PC-3 (cell line): Measurements from ENCODE around the gene PHPT1. TPM values are rescaled to one million over a fixed set of nuclear protein-coding genes. Genes with fewer than 3 reads are reported as not detected.

Experiments used
- ATAC-seq: fragments of 200-7000 bp; cut with Tn5 transposase; 2 replicates; pipeline ENCODE4 v1.9.1; 2020; ENCODE audit warnings: mild to moderate bottlenecking, moderate library complexity
- BruUV-seq: library from RNA; stranded (reverse); fragments of 400-500 nt; replicated peaks from 2 replicates; lab custom pipeline; 2021; lab: Mats Ljungman, UMichigan
- CTCF ChIA-PET: fragments of 300-600 bp; sonication (Branson Sonifier 250); formaldehyde crosslinking; loops from one replicate; lab custom pipeline; 2022; ENCODE audit warnings: antibody characterized with exemption; lab: Charles Lee
- POLR2A ChIA-PET: fragments of 300-600 bp; sonication (Branson Sonifier 250); formaldehyde crosslinking; loops from one replicate; lab custom pipeline; 2022; ENCODE audit warnings: antibody characterized with exemption; ENCODE audit not compliant: unreplicated experiment; lab: Charles Lee
- DNase-seq: peaks from one replicate; pipeline ENCODE4 v3.0.0-alpha.2; 2015
- H2AFZ ChIP-seq: fragments of 300-600 bp; sonication (generic); 2 replicates; pipeline ENCODE4 v1.6.0; 2016; ENCODE audit warnings: antibody characterized with exemption, low read length
- H3F3A ChIP-seq: fragments of 300-600 bp; sonication (generic); one replicate; pipeline ENCODE4 v1.6.0; 2017; ENCODE audit warnings: antibody characterized with exemption, low read length, control low read depth, mild to moderate bottlenecking; ENCODE audit not compliant: unreplicated experiment
- H3K27ac ChIP-seq: fragments of 300-600 bp; sonication (generic); 2 replicates; pipeline ENCODE4 v1.5.1; 2016; ENCODE audit warnings: mild to moderate bottlenecking, low read length
- H3K27me3 ChIP-seq: fragments of 300-600 bp; sonication (generic); 2 replicates; pipeline ENCODE4 v1.6.1; 2016; ENCODE audit warnings: low read length, mixed read lengths
- H3K36me3 ChIP-seq: fragments of 300-600 bp; sonication (generic); 2 replicates; pipeline ENCODE4 v1.6.1; 2016; ENCODE audit warnings: low read depth, mixed run types, low read length, mixed read lengths
- H3K4me1 ChIP-seq: fragments of 300-600 bp; sonication (generic); 2 replicates; pipeline ENCODE4 v1.5.1; 2016; ENCODE audit warnings: low read length; ENCODE audit not compliant: insufficient read depth
- H3K4me2 ChIP-seq: fragments of 300-600 bp; sonication (generic); 2 replicates; pipeline ENCODE4 v1.6.0; 2016; ENCODE audit warnings: low read length
- H3K4me3 ChIP-seq: fragments of 300-600 bp; sonication (generic); 2 replicates; pipeline ENCODE4 v1.5.1; 2016; ENCODE audit warnings: mild to moderate bottlenecking, low read length, mixed read lengths
- H3K79me2 ChIP-seq: fragments of 300-600 bp; sonication (generic); 2 replicates; pipeline ENCODE4 v1.6.1; 2017; ENCODE audit warnings: low read length, mixed read lengths
- H3K9ac ChIP-seq: fragments of 300-600 bp; sonication (generic); 2 replicates; pipeline ENCODE4 v1.6.0; 2016; ENCODE audit warnings: mild to moderate bottlenecking, low read length
- H3K9me2 ChIP-seq: fragments of 300-600 bp; sonication (generic); replicated peaks from 2 replicates; pipeline ENCODE4 v1.6.1; 2016; ENCODE audit warnings: mixed run types, low read length, mixed read lengths
- H3K9me3 ChIP-seq: fragments of 300-600 bp; sonication (generic); 2 replicates; pipeline ENCODE4 v1.6.1; 2016; ENCODE audit warnings: low read length, mixed read lengths
- H4K20me1 ChIP-seq: fragments of 300-600 bp; sonication (generic); 2 replicates; pipeline ENCODE4 v1.6.1; 2016; ENCODE audit warnings: low read length, mixed read lengths
- EZH2 ChIP-seq: fragments of 300-600 bp; sonication (generic); IDR thresholded peaks from one replicate; pipeline ENCODE4 v1.6.1; 2017; ENCODE audit warnings: antibody characterized with exemption, mild to moderate bottlenecking, low read length; ENCODE audit not compliant: unreplicated experiment
- EZH2phosphoT487 ChIP-seq: fragments of 300-600 bp; sonication (generic); IDR thresholded peaks from 2 replicates; pipeline ENCODE4 v1.6.1; 2018; ENCODE audit warnings: mild to moderate bottlenecking, antibody characterized with exemption, low read length, borderline replicate concordance
- intact Hi-C: fragments of 100-400 bp; cut with micrococcal nuclease; formaldehyde crosslinking; loops from 2 replicates; pipeline ENCODE4 v1.9.0; 2023
- total RNA-seq: library from RNA; depleted of rRNA; stranded (reverse); fragments of >200 nt; gene quantifications from 2 replicates; pipeline ENCODE4 v1.2.3, GENCODE V29; 2014
- TF ChIP-seq, protein P1 (sequence below): fragments of 300-600 bp; sonication (generic); conservative IDR thresholded peaks from 2 replicates; pipeline ENCODE4 v1.5.1; 2017; ENCODE audit warnings: antibody characterized with exemption, low read depth, mild to moderate bottlenecking, low read length

The PHPT1 gene
- total RNA-seq, 1 experiment from 2014 or later: 111 TPM

DNA sequence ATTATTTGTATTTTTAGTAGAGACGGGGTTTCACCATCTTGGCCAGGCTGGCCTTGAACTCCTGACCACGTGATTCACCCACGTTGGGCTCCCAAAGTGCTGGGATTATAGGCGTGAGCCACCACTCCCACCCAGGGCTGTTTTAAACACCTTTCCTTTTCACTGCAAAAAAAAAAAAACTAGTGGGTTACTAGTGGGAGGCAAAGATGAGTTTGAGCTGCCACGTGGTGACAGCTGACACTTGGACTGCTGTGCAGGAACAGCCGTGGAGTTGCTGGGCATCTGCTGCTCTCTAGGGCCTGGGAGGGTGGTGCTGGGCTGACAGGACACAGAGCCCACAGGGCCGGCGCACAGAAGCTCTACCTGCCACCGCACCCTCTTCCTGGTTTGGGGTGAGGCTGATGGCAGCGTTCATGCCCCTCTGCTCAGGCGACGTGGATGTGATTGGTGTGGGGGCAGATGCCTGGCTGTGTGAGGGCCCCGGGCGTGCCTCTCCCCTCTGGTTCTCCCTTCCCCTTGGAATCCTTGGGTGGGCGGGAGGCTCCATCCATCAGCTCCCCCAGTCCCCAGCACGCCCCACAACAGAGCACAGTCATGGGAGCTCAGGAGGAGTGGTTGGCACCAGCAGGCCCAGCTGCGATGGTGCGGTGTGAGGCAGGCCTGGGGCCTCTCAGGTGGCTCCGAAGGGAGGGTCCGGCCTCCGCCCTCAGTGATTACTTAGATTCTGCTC, 24.5 kb upstream of the PHPT1 start:
- ATAC-seq: no peak
- H3K4me1 ChIP-seq: no peaks in the 10 kb centered on the region
- intact Hi-C loops: no loop called here
- no peaks in the 10 kb centered on the region for H3K9me2 ChIP-seq
- H4K20me1 ChIP-seq: no peaks in the 10 kb centered on the region
- POLR2A ChIA-PET: no interaction called here
- no peaks in the 10 kb centered on the region for H3K27me3 ChIP-seq
- no peak overlapping the region for H3K4me2 ChIP-seq
- H3K27ac ChIP-seq: no peak overlapping the region
- no peaks in the 10 kb centered on the region for H3F3A ChIP-seq
- no peak for TF ChIP-seq EZH2phosphoT487
- DNase-seq: no peak
- H3K9ac ChIP-seq: no peak overlapping the region
- no peak overlapping the region for H3K4me3 ChIP-seq
- H3K9me3 ChIP-seq: no peaks in the 10 kb centered on the region
- H3K36me3 ChIP-seq: peaks cover 8% of the 10 kb centered on the region; the same call in 1 of the 2 replicates
- CTCF ChIA-PET: no interaction called here
- H3K79me2 ChIP-seq: no peaks in the 10 kb centered on the region
- no peak overlapping the region for H2AFZ ChIP-seq
- BruUV-seq: no TSS peak

DNA sequence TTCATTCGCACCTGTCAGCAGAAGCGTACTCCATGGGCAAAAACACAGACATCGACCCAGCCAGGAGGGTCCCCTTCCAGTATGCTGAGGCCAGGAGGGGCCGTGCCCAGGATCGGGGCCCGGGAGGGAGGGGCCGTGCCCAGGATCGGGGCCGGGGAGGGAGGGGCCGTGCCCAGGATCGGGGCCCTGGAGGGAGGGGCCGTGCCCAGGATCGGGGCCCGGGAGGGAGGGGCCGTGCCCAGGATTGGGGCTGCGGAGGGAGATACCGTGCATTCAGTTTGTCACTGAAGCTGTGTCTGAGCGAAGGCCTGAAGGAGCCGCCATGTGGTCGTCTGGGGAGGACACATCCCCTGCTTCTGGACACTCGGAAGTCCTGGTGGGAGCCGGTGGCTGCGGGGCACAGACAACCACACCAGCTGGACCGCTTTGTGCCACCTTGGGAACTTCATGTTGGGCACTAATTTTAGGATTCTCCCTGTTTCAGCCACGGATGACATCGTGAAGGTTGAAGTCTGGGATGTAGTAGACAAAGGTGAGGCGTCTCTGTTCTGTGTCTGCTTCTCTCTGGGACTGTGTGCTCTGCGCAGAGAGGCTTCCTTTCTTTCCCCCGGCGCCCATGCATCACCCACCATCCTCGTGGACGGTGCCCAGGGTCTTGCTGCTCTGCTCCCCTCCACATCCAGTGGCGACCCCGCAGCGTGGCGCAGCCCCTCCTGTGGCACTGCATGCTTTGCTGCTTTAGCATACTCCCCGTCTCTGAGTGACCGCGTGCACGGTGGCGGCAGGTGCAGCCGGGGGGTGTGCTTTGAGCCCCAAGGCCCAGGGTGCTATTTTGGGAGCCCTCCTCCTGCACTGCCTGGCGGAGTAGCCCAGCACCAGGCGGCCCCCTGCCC, 23.7 kb upstream of the PHPT1 start:
- intact Hi-C loops: no loop called here
- ChIA-PET CTCF (no interaction called here), POLR2A (no interaction called here)
- Histone ChIP-seq H3K4me1 (no peaks in the 10 kb centered on the region), H3K4me3 (no peak overlapping the region), H4K20me1 (no peaks in the 10 kb centered on the region), H3F3A (no peaks in the 10 kb centered on the region), H3K9ac (no peak overlapping the region), H3K79me2 (no peaks in the 10 kb centered on the region), H3K27ac (no peak overlapping the region), H3K9me3 (no peaks in the 10 kb centered on the region), H3K36me3 (peaks cover 8% of the 10 kb centered on the region; the same call in 1 of the 2 replicates), H3K9me2 (no peaks in the 10 kb centered on the region), H2AFZ (no peak overlapping the region), H3K27me3 (no peaks in the 10 kb centered on the region), H3K4me2 (no peak overlapping the region)
- BruUV-seq: no TSS peak
- no peak for ATAC-seq
- TF ChIP-seq EZH2: no peak
- TF ChIP-seq, protein P1, sequence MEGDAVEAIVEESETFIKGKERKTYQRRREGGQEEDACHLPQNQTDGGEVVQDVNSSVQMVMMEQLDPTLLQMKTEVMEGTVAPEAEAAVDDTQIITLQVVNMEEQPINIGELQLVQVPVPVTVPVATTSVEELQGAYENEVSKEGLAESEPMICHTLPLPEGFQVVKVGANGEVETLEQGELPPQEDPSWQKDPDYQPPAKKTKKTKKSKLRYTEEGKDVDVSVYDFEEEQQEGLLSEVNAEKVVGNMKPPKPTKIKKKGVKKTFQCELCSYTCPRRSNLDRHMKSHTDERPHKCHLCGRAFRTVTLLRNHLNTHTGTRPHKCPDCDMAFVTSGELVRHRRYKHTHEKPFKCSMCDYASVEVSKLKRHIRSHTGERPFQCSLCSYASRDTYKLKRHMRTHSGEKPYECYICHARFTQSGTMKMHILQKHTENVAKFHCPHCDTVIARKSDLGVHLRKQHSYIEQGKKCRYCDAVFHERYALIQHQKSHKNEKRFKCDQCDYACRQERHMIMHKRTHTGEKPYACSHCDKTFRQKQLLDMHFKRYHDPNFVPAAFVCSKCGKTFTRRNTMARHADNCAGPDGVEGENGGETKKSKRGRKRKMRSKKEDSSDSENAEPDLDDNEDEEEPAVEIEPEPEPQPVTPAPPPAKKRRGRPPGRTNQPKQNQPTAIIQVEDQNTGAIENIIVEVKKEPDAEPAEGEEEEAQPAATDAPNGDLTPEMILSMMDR: no peak
- no peak for TF ChIP-seq EZH2phosphoT487
- DNase-seq: no peak

DNA sequence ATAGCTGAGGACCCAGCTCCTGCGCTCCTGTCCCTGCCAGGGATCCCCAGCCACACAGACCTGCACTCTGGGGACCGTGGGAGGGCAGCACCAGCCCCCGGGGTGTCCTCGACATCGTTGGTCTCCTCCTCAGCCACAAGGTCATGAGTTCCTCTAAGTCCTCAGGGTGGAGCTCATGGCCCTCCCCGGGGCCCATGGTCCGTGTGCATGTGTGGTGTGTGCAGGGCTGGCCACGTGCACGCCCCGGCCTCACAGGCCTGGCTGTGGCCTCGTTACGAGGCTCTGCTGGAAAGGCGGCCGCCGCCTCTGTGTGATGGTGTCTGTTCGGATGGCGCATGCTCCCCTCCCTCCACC, 23.0 kb upstream of the PHPT1 start:
- TF ChIP-seq, protein P1: no peak
- TF ChIP-seq EZH2 (no peak), EZH2phosphoT487 (no peak)
- H3K9ac ChIP-seq: no peak overlapping the region
- H2AFZ ChIP-seq: no peak overlapping the region
- peaks cover 8% of the 10 kb centered on the region; the same call in 1 of the 2 replicates for H3K36me3 ChIP-seq
- ChIA-PET POLR2A (no interaction called here), CTCF (no interaction called here)
- H3K4me2 ChIP-seq: no peak overlapping the region
- intact Hi-C loops: no loop called here
- no peak overlapping the region for H3K4me3 ChIP-seq
- DNase-seq: no peak
- H4K20me1 ChIP-seq: no peaks in the 10 kb centered on the region
- H3K4me1 ChIP-seq: no peaks in the 10 kb centered on the region
- no peak for ATAC-seq
- H3K9me3 ChIP-seq: no peaks in the 10 kb centered on the region
- H3K27me3 ChIP-seq: no peaks in the 10 kb centered on the region
- no peak overlapping the region for H3K27ac ChIP-seq
- no peaks in the 10 kb centered on the region for H3K9me2 ChIP-seq
- H3F3A ChIP-seq: no peaks in the 10 kb centered on the region
- H3K79me2 ChIP-seq: no peaks in the 10 kb centered on the region
- BruUV-seq: no TSS peak
